GM12892 (cell line): ENCODE data around the gene VCX3B.
"Not testable (repeated sequence)": the region's sequence is repeated elsewhere in the genome, so short reads cannot be mapped to it uniquely, and the experiment has no call there.

Source experiments
- DNase-seq: peaks from one replicate; pipeline ENCODE4 v3.0.0; 2011; ENCODE audit not compliant: insufficient read length
- FAIRE-seq: peaks from 2 replicates; lab custom pipeline; 2011; peaks lifted over from hg19 to GRCh38; lab: Jason Lieb, UNC
- POLR2A ChIP-seq: IDR thresholded peaks from 2 replicates; pipeline ENCODE4 v1.6.1; 2011; ENCODE audit warnings: low read depth, low read length, control low read depth
- POLR2AphosphoS5 ChIP-seq: IDR thresholded peaks from 2 replicates; pipeline ENCODE4 v1.6.1; 2011; ENCODE audit warnings: low read depth, low read length, control low read depth
- TAF1 ChIP-seq: IDR thresholded peaks from 2 replicates; pipeline ENCODE4 v1.6.1; 2011; ENCODE audit warnings: low read depth, mild to moderate bottlenecking, control low read depth, low read length, borderline replicate concordance

Gene VCX3B

GRCh38 chrX:8484360-8484949, 19.8 kb downstream of the VCX3B start:
- TF ChIP-seq TAF1 (no peak), POLR2A (no peak), POLR2AphosphoS5 (no peak)
- no peak for FAIRE-seq
- DNase-seq = no peak

GRCh38 chrX:8495036-8495435, 30.4 kb downstream of the VCX3B start:
- not testable (repeated sequence) for DNase-seq, FAIRE-seq

DNA sequence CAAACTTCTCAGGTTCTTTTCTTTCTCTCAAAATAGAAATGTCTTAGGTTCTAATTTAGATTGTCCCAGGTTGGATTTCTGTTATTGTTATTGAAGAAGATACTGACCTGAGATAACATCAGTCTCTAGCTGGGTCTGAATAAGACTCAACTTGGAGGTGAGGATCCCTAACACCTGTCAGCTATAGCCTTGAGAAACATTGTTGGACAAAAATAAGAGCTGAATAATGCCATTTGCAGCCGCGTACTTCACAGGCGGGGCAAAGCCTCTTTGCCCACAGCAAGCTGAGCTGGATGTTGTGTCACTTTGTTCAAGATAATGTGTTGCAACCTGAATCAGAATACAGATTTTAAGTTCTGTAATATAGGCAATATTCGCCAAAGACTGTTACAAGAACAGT, 35.6 kb downstream of the VCX3B start:
- FAIRE-seq (no peak), DNase-seq (no peak)
- no peak for TF ChIP-seq POLR2A
- no peak for TF ChIP-seq POLR2AphosphoS5
- no peak for TF ChIP-seq TAF1

GRCh38 chrX:8502101-8502500, 37.5 kb downstream of the VCX3B start:
- DNase-seq, FAIRE-seq: not testable (repeated sequence)

GRCh38 chrX:8504451-8504850, 39.8 kb downstream of the VCX3B start:
- TF ChIP-seq POLR2AphosphoS5 (no peak), POLR2A (no peak)
- no peak for FAIRE-seq
- DNase-seq = no peak
